ENCODE data around the gene PCP4.

GRCh38 chr21:39955326-39955725, 88.1 kb downstream of the PCP4 start:
- no peak for TF ChIP-seq CTCF (IDR thresholded peaks at IDR 0.05 in 4 of 5, conservative IDR thresholded peaks at IDR 0.05 in 1 of 5)
- TF ChIP-seq POLR2A (IDR thresholded peaks at IDR 0.05) = no peak

Data from gastrocnemius medialis (tissue), 4 donors.